Neural cell (in vitro differentiated cells): ENCODE results near the gene CLIC6. TPM values are rescaled to one million over a fixed set of nuclear protein-coding genes. Genes with fewer than 3 reads are reported as not detected.
A peak's percentile ranks its signal among the peaks of the same experiment; 100 is the strongest.

Source experiments
- H2AFZ ChIP-seq: fragments of 200-600, 300-800 bp; sonication (generic), shearing (Covaris generic); 2 replicates; pipeline ENCODE4 v1.6.0; 2014; ENCODE audit warnings: low read depth, mild to moderate bottlenecking, antibody characterized with exemption, low read length, moderate library complexity
- H3F3A ChIP-seq: fragments of 200-600 bp; shearing (Covaris generic); 2 replicates; pipeline ENCODE4 v1.6.1; 2016; ENCODE audit warnings: mild to moderate bottlenecking, moderate library complexity, mixed read lengths, antibody characterized with exemption, low read length; ENCODE audit not compliant: insufficient read depth, poor library complexity, severe bottlenecking
- H3K27ac ChIP-seq: fragments of 200-600, 300-800 bp; sonication (generic), shearing (Covaris generic); 2 replicates; pipeline ENCODE4 v1.5.1; 2014; ENCODE audit warnings: mild to moderate bottlenecking, low read length, moderate library complexity
- H3K27me3 ChIP-seq: fragments of 300-800, 200-600 bp; sonication (generic), shearing (Covaris generic); 2 replicates; pipeline ENCODE4 v1.6.0; 2014; ENCODE audit warnings: mild to moderate bottlenecking, low read depth, low read length, moderate library complexity; ENCODE audit not compliant: insufficient read depth
- H3K36me3 ChIP-seq: fragments of 300-800, 200-600 bp; sonication (generic), shearing (Covaris generic); 2 replicates; pipeline ENCODE4 v1.5.1; 2014; ENCODE audit warnings: mild to moderate bottlenecking, antibody characterized with exemption, low read length, moderate library complexity; ENCODE audit not compliant: insufficient read depth
- H3K4me2 ChIP-seq: fragments of 300-800, 200-600 bp; sonication (generic), shearing (Covaris generic); 2 replicates; pipeline ENCODE4 v1.6.0; 2014; ENCODE audit warnings: mild to moderate bottlenecking, low read length
- H3K4me3 ChIP-seq: fragments of 300-800, 200-600 bp; sonication (generic), shearing (Covaris generic); 2 replicates; pipeline ENCODE4 v1.5.1; 2014; ENCODE audit warnings: mild to moderate bottlenecking, low read length, moderate library complexity
- H3K79me2 ChIP-seq: fragments of 200-600 bp; shearing (Covaris generic); replicated peaks from 2 replicates; pipeline ENCODE4 v1.6.0; 2014; ENCODE audit warnings: mild to moderate bottlenecking, low read length, moderate library complexity; ENCODE audit not compliant: insufficient read depth
- H3K9ac ChIP-seq: fragments of 300-800, 200-600 bp; sonication (generic), shearing (Covaris generic); 2 replicates; pipeline ENCODE4 v1.6.1; 2016; ENCODE audit warnings: mild to moderate bottlenecking, low read length, mixed read lengths
- H3K9me2 ChIP-seq: fragments of 200-600 bp; shearing (Covaris generic); 2 replicates; pipeline ENCODE4 v1.6.1; 2016; ENCODE audit warnings: mild to moderate bottlenecking, low read length, mixed read lengths; ENCODE audit not compliant: insufficient read depth
- H3K9me3 ChIP-seq: fragments of 200-600, 300-800 bp; sonication (generic), shearing (Covaris generic); 2 replicates; pipeline ENCODE4 v1.6.1; 2016; ENCODE audit warnings: mild to moderate bottlenecking, mixed run types, low read length, moderate library complexity, mixed read lengths
- H4K20me1 ChIP-seq: fragments of 200-600 bp; shearing (Covaris generic); 2 replicates; pipeline ENCODE4 v1.6.1; 2016; ENCODE audit warnings: mild to moderate bottlenecking, mixed run types; ENCODE audit not compliant: insufficient read depth
- EP300 ChIP-seq: fragments of 450-650 bp; conservative IDR thresholded peaks from 2 replicates; pipeline ENCODE4 v1.6.1; 2014; ENCODE audit warnings: antibody characterized with exemption, mild to moderate bottlenecking, moderate library complexity; ENCODE audit not compliant: poor library complexity, severe bottlenecking
- EZH2 ChIP-seq: fragments of 200-600, 300-800 bp; shearing (Covaris generic), sonication (generic); IDR thresholded peaks from 2 replicates; pipeline ENCODE4 v1.6.1; 2014; ENCODE audit warnings: antibody characterized with exemption, low read length, borderline replicate concordance, mild to moderate bottlenecking; ENCODE audit not compliant: insufficient read depth, poor library complexity, severe bottlenecking
- MXI1 ChIP-seq: fragments of 450-650 bp; conservative IDR thresholded peaks from 2 replicates; pipeline ENCODE4 v1.6.1; 2014; ENCODE audit warnings: antibody characterized with exemption, mild to moderate bottlenecking; ENCODE audit not compliant: poor library complexity, severe bottlenecking
- POLR2AphosphoS5 ChIP-seq: IDR thresholded peaks from 2 replicates; pipeline ENCODE4 v1.6.1; 2012
- RAD21 ChIP-seq: fragments of 450-650 bp; conservative IDR thresholded peaks from 2 replicates; pipeline ENCODE4 v1.6.1; 2014; ENCODE audit warnings: antibody characterized with exemption, mild to moderate bottlenecking, moderate library complexity
- SMC3 ChIP-seq: fragments of 450-650 bp; conservative IDR thresholded peaks from 2 replicates; pipeline ENCODE4 v1.6.1; 2014; ENCODE audit warnings: antibody characterized with exemption, mild to moderate bottlenecking, moderate library complexity; ENCODE audit not compliant: poor library complexity
- TAF1 ChIP-seq: IDR thresholded peaks from 2 replicates; pipeline ENCODE4 v1.6.1; 2012; ENCODE audit warnings: low read depth
- polyA minus RNA-seq: library from RNA; depleted of rRNA, polyadenylated mRNA; stranded (reverse); fragments of >200 nt; gene quantifications from 2 replicates; pipeline ENCODE4 v1.2.3, GENCODE V29; 2014
- polyA plus RNA-seq: library from polyadenylated mRNA; depleted of rRNA; stranded (reverse); fragments of >200 nt; gene quantifications from 2 replicates; pipeline ENCODE4 v1.2.3, GENCODE V29; 2014
- TF ChIP-seq, protein P1 (sequence below): IDR thresholded peaks from 2 replicates; pipeline ENCODE4 v1.6.1; 2012; ENCODE audit warnings: borderline replicate concordance
- TF ChIP-seq, protein P2 (sequence below): fragments of 450-650 bp; IDR thresholded peaks from 2 replicates; pipeline ENCODE4 v1.5.1; 2014; ENCODE audit warnings: antibody characterized with exemption, mild to moderate bottlenecking, moderate library complexity; ENCODE audit not compliant: poor library complexity, severe bottlenecking

Gene CLIC6
- polyA plus RNA-seq (0.16 and 0.32 TPM in 2 replicates), polyA minus RNA-seq (0.23 TPM in 1 of 2 replicates, not detected in the other)

- no peaks in the 10 kb centered on the region for H3F3A ChIP-seq
- H2AFZ ChIP-seq = no peak within 1 kb of the TSS
- H3K9me3 ChIP-seq = no peaks in the 10 kb centered on the region
- H3K9ac ChIP-seq = no peak within 1 kb of the TSS
- peak within 1 kb of the TSS; percentile 63 for H3K4me3 ChIP-seq
- TF ChIP-seq SMC3 (no peak), EZH2 (no peak), RAD21 (no peak), MXI1 (no peak), EP300 (no peak), TAF1 (no peak), POLR2AphosphoS5 (no peak)
- TF ChIP-seq, protein P1, sequence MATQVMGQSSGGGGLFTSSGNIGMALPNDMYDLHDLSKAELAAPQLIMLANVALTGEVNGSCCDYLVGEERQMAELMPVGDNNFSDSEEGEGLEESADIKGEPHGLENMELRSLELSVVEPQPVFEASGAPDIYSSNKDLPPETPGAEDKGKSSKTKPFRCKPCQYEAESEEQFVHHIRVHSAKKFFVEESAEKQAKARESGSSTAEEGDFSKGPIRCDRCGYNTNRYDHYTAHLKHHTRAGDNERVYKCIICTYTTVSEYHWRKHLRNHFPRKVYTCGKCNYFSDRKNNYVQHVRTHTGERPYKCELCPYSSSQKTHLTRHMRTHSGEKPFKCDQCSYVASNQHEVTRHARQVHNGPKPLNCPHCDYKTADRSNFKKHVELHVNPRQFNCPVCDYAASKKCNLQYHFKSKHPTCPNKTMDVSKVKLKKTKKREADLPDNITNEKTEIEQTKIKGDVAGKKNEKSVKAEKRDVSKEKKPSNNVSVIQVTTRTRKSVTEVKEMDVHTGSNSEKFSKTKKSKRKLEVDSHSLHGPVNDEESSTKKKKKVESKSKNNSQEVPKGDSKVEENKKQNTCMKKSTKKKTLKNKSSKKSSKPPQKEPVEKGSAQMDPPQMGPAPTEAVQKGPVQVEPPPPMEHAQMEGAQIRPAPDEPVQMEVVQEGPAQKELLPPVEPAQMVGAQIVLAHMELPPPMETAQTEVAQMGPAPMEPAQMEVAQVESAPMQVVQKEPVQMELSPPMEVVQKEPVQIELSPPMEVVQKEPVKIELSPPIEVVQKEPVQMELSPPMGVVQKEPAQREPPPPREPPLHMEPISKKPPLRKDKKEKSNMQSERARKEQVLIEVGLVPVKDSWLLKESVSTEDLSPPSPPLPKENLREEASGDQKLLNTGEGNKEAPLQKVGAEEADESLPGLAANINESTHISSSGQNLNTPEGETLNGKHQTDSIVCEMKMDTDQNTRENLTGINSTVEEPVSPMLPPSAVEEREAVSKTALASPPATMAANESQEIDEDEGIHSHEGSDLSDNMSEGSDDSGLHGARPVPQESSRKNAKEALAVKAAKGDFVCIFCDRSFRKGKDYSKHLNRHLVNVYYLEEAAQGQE = no peak
- TF ChIP-seq, protein P2, sequence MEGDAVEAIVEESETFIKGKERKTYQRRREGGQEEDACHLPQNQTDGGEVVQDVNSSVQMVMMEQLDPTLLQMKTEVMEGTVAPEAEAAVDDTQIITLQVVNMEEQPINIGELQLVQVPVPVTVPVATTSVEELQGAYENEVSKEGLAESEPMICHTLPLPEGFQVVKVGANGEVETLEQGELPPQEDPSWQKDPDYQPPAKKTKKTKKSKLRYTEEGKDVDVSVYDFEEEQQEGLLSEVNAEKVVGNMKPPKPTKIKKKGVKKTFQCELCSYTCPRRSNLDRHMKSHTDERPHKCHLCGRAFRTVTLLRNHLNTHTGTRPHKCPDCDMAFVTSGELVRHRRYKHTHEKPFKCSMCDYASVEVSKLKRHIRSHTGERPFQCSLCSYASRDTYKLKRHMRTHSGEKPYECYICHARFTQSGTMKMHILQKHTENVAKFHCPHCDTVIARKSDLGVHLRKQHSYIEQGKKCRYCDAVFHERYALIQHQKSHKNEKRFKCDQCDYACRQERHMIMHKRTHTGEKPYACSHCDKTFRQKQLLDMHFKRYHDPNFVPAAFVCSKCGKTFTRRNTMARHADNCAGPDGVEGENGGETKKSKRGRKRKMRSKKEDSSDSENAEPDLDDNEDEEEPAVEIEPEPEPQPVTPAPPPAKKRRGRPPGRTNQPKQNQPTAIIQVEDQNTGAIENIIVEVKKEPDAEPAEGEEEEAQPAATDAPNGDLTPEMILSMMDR = no peak
- H3K27me3 ChIP-seq = peaks cover 64% of the 10 kb centered on the region
- no peak within 1 kb of the TSS for H3K4me2 ChIP-seq
- H3K79me2 ChIP-seq = no peaks in the 10 kb centered on the region
- H4K20me1 ChIP-seq = no peaks in the 10 kb centered on the region
- H3K27ac ChIP-seq = no peak within 1 kb of the TSS
- no peaks in the 10 kb centered on the region for H3K9me2 ChIP-seq
- no peaks in the 10 kb centered on the region for H3K36me3 ChIP-seq
Measured at GRCh38 chr21:34668803-34669148, at the start of gene CLIC6. Gene CLIC6, plus strand, starts transcription at chr21:34668994. Its CDS starts 395 bp downstream, at chr21:34669389.

GRCh38 chr21:34619841-34620665, 48.7 kb upstream of the CLIC6 start:
- H3K9me3 ChIP-seq = no peaks in the 10 kb centered on the region
- no peaks in the 10 kb centered on the region for H4K20me1 ChIP-seq
- no peaks in the 10 kb centered on the region for H3K27me3 ChIP-seq
- no peaks in the 10 kb centered on the region for H3K79me2 ChIP-seq
- no peak overlapping the region for H3K9ac ChIP-seq
- no peaks in the 10 kb centered on the region for H3K36me3 ChIP-seq
- no peak overlapping the region for H2AFZ ChIP-seq
- no peak overlapping the region for H3K4me2 ChIP-seq
- TF ChIP-seq MXI1 = no peak
- TF ChIP-seq EP300 = no peak
- no peak for TF ChIP-seq TAF1
- no peak for TF ChIP-seq POLR2AphosphoS5
- TF ChIP-seq, protein P1 = no peak
- no peak for TF ChIP-seq SMC3
- no peak for TF ChIP-seq RAD21
- TF ChIP-seq, protein P2 = no peak
- no peak for TF ChIP-seq EZH2
- H3K4me3 ChIP-seq = no peak overlapping the region
- no peaks in the 10 kb centered on the region for H3K9me2 ChIP-seq
- no peak overlapping the region for H3K27ac ChIP-seq
- no peaks in the 10 kb centered on the region for H3F3A ChIP-seq
